Body of pancreas (tissue), 4 donors: Measurements from ENCODE around the gene AGTRAP. TPM values are rescaled to one million over a fixed set of nuclear protein-coding genes. Genes with fewer than 3 reads are reported as not detected.

ENCODE experiments used
- ATAC-seq: fragments of 150-250 bp; one replicate; pipeline ENCODE4 v1.9.1; 2016
- DNase-seq, 4 donors: peaks; one replicate each; pipeline ENCODE4 v3.0.0-alpha.2; 2019
- H3K27ac ChIP-seq, 4 donors: fragments of 200-600 bp; sonication (generic); 1 replicate in 3 of 4; 2 replicates in 1 of 4; pipeline versions ENCODE4 v1.5.1 to v1.6.1; 2016 to 2019; ENCODE audit warnings: mild to moderate bottlenecking in 1 of 4, mixed read lengths in 1 of 4, moderate library complexity in 1 of 4
- H3K27me3 ChIP-seq, 2 donors: fragments of 200-600 bp; sonication (generic); one replicate each; pipeline ENCODE4 v1.6.0; 2016; ENCODE audit warnings: mild to moderate bottlenecking in 1 of 2
- H3K36me3 ChIP-seq, 2 donors: fragments of 200-600 bp; sonication (generic); replicated peaks in 1 of 2; 2 replicates each; pipeline ENCODE4 v1.5.1; 2016; ENCODE audit warnings: low read depth in 2 of 2; ENCODE audit not compliant: insufficient read depth in 1 of 2
- H3K4me1 ChIP-seq: fragments of 200-600 bp; sonication (generic); one replicate; pipeline ENCODE4 v1.6.0; 2016
- H3K4me3 ChIP-seq, 2 donors: fragments of 200-600 bp; sonication (generic); 1 replicate in 1 of 2; 2 replicates in 1 of 2; pipeline ENCODE4 v1.5.1; 2016 to 2019
- H3K9me3 ChIP-seq, 3 donors: fragments of 200-600 bp; sonication (generic); 1 replicate in 2 of 3; 2 replicates in 1 of 3; pipeline ENCODE4 v1.5.1; 2016
- CTCF ChIP-seq, 7 experiments: fragments of 450-650 bp in 4 of 7; fragments of 200-600 bp in 3 of 7; sonication (generic) in 3 of 7; IDR thresholded peaks; one replicate each; pipeline ENCODE4 v1.5.1; 2016 to 2019; ENCODE audit warnings: antibody characterized with exemption in 7 of 7
- POLR2A ChIP-seq, 3 donors: fragments of 450-650 bp; IDR thresholded peaks; one replicate each; pipeline ENCODE4 v1.6.1; 2016; ENCODE audit warnings: antibody characterized with exemption in 3 of 3, mild to moderate bottlenecking in 2 of 3
- WGBS, 2 donors: methylation state at CpG; one replicate each; pipeline ENCODE4 v1.1.5; 2017; 5-methylcytosine and 5-hydroxymethylcytosine counted together
- intact Hi-C: fragments of 100-400 bp; cut with DNase I; formaldehyde crosslinking; loops from one replicate; pipeline ENCODE4 v1.15.1; 2023
- total RNA-seq, 2 donors: library from RNA; depleted of rRNA; stranded (reverse); fragments of >200 nt; gene quantifications; one replicate each; pipeline ENCODE4 v1.1.0, GENCODE V29; 2016

The AGTRAP gene
- total RNA-seq, 2 donors from 2014 or later: 16.8 to 24.6 TPM

GRCh38 chr1:11740258-11741192 lies 4.6 kb downstream of the AGTRAP start:
- no peaks in the 10 kb centered on the region for H3K9me3 ChIP-seq
- WGBS, 2 donors: 58 to 84% methylated on average over 15 of the region's 15 CpGs
- H3K4me3 ChIP-seq: no peak overlapping the region
- H3K27ac ChIP-seq: no peak overlapping the region
- DNase-seq: no peak
- H3K27me3 ChIP-seq: no peaks in the 10 kb centered on the region
- TF ChIP-seq CTCF (IDR thresholded peaks at IDR 0.05): no peak
- TF ChIP-seq POLR2A (IDR thresholded peaks at IDR 0.05): no peak
- peaks cover 20% of the 10 kb centered on the region for H3K4me1 ChIP-seq
- ATAC-seq: no peak
- H3K36me3 ChIP-seq: no peaks in the 10 kb centered on the region
- intact Hi-C loops: no loop called here

- H3K4me3 ChIP-seq: no peak overlapping the region
- no peaks in the 10 kb centered on the region for H3K27me3 ChIP-seq
- TF ChIP-seq CTCF (IDR thresholded peaks at IDR 0.05) (no peak), POLR2A (IDR thresholded peaks at IDR 0.05) (no peak)
- H3K4me1 ChIP-seq: peaks cover 30% of the 10 kb centered on the region
- H3K36me3 ChIP-seq: no peaks in the 10 kb centered on the region
- H3K27ac ChIP-seq: no peak overlapping the region
- no peaks in the 10 kb centered on the region for H3K9me3 ChIP-seq
- intact Hi-C loops: no loop called here
- 92 to 97% methylated on average over 3 to 4 of the region's 4 CpGs for WGBS, 2 donors
- ATAC-seq (no peak), DNase-seq (no peak)
Measured at GRCh38 chr1:11741482-11741881, 5.5 kb downstream of the AGTRAP start.

- intact Hi-C loops: no loop called here
- no peak for ATAC-seq
- DNase-seq: peak in 1 of 4 donors; percentile 37
- no peaks in the 10 kb centered on the region for H3K27me3 ChIP-seq
- no peak overlapping the region for H3K4me3 ChIP-seq
- TF ChIP-seq POLR2A (IDR thresholded peaks at IDR 0.05) (no peak), CTCF (IDR thresholded peaks at IDR 0.05) (no peak)
- H3K9me3 ChIP-seq: no peaks in the 10 kb centered on the region
- 74 to 76% methylated on average over 3 to 5 of the region's 5 CpGs for WGBS, 2 donors
- H3K36me3 ChIP-seq: no peaks in the 10 kb centered on the region
- no peak overlapping the region for H3K27ac ChIP-seq
- peaks cover 31% of the 10 kb centered on the region for H3K4me1 ChIP-seq
Measured at GRCh38 chr1:11741919-11742558, 6.1 kb downstream of the AGTRAP start.

GRCh38 chr1:11744287-11744686 lies 8.4 kb downstream of the AGTRAP start:
- no peak overlapping the region for H3K27ac ChIP-seq
- 82 to 87% methylated on average over 9 of the region's 9 CpGs for WGBS, 2 donors
- no peak for TF ChIP-seq POLR2A (IDR thresholded peaks at IDR 0.05)
- no peak for TF ChIP-seq CTCF (IDR thresholded peaks at IDR 0.05)
- no peaks in the 10 kb centered on the region for H3K27me3 ChIP-seq
- no peaks in the 10 kb centered on the region for H3K9me3 ChIP-seq
- no peak for DNase-seq
- no peak for ATAC-seq
- no peak overlapping the region for H3K4me3 ChIP-seq
- H3K36me3 ChIP-seq: peaks cover 0 to 2% of the 10 kb centered on the region in 2 donors
- intact Hi-C loops: no loop called here
- H3K4me1 ChIP-seq: peaks cover 37% of the 10 kb centered on the region
